Activated naive CD8-positive, alpha-beta T cell treated with anti-CD3 and anti-CD28 coated beads for 36 hours (primary cell): ENCODE measurements around the gene CEPT1. TPM values are rescaled to one million over a fixed set of nuclear protein-coding genes. Genes with fewer than 3 reads are reported as not detected.
"Not testable (repeated sequence)": the region's sequence is repeated elsewhere in the genome, so short reads cannot be mapped to it uniquely, and the experiment has no call there.

ENCODE experiments used
- DNase-seq: peaks from one replicate; pipeline ENCODE4 v3.0.0; 2021
- H3K27ac Mint-ChIP-seq: one replicate; pipeline ENCODE4 v1.8.0; 2022; ENCODE audit warnings: mild to moderate bottlenecking, moderate library complexity, mixed read lengths
- H3K27me3 Mint-ChIP-seq: one replicate; pipeline ENCODE4 v1.8.0; 2022; ENCODE audit warnings: mild to moderate bottlenecking, mixed read lengths
- H3K36me3 Mint-ChIP-seq: one replicate; pipeline ENCODE4 v1.8.0; 2021; ENCODE audit warnings: mild to moderate bottlenecking, mixed read lengths
- H3K4me1 Mint-ChIP-seq: one replicate; pipeline ENCODE4 v1.8.0; 2021; ENCODE audit warnings: mixed read lengths
- H3K4me3 Mint-ChIP-seq: one replicate; pipeline ENCODE4 v1.8.0; 2022; ENCODE audit warnings: mild to moderate bottlenecking, moderate library complexity, mixed read lengths
- H3K9me3 Mint-ChIP-seq: one replicate; pipeline ENCODE4 v1.8.0; 2022; ENCODE audit warnings: mixed read lengths
- total RNA-seq, 2 experiments: library from RNA; stranded (reverse); gene quantifications; one replicate each; pipeline ENCODE4 v1.2.3, GENCODE V29; 2021

Gene CEPT1
- total RNA-seq, 2 experiments from 2014 or later, result 34.8 to 35.9 TPM

DNA sequence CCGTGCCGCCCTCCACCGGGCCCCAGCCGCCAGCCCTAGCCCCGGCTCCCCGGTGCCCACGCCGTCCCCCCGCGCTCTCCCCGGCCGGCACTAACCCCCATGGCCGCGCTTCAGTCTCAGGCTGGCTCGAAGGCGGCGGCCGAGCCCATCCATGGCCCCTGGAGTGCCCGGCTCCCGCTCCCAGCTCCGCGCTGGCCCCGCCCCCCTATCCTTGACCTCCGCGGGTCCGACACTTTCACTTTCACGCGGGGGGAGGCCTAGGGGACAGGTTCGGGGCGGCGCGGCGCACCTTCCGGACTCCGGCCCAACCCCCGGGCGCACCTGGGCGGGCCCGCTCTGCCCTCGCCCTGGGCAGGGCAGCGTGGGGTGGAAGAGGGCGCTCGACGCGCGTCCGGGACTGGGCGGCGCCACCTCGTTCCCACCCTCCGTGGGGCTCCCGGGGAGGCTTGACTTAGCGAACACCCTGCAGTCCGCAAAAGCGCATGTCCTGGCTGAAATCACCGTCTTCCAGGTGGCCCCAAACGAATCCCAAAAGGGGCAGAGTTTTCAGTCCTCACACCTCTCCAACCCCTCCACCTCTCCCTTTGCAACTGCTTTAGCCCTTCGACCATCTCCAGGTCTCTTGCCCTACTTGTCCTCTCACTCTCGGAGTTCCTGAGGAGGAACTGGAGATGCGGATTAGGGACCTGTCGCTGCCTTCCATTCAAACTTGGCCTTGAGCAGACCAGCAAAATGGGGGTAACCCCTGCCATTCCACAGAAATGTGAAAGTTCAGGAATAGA is 64.4 kb downstream of the CEPT1 start:
- Mint-ChIP-seq H3K4me1 (peaks cover 51% of the 10 kb centered on the region), H3K27me3 (no peaks in the 10 kb centered on the region), H3K27ac (peak overlapping the region; percentile 100), H3K9me3 (peaks cover 4% of the 10 kb centered on the region), H3K4me3 (peak overlapping the region; percentile 100), H3K36me3 (peaks cover 13% of the 10 kb centered on the region)
- peak; percentile 73 for DNase-seq

DNA sequence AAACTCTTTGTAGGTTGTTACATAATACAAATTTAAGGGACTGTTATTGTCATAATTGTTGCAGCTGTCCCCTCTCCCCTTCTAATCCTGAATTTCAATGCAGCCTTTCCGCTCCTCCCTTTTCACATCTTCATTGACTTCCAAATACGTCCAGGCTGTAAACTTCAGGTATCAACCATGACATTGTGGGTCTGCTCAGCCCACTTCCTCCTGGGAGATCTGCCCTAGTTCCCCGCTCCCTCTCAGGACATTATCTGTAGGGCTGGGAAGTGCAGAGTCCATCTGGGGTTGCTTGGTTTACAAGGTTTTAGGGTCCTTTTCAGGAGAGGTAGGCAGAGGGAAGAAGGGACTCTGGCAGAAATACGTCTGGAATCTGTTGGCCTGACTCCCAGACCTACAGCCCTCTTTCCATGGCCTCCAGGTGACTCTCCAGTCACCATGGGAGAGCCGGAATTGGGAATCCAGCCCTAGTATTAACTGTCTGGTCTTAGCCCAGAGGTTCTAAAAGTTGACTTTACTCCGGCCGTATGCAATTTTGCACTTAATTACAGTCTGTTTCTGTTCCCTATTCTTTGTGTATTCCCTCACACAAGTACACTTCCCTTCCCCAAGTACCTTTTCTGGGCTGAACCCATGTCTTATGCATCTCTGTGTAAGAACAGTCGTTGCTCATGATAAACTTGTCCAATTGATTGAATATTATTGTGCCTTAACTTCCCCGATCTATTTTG is 65.1 kb downstream of the CEPT1 start:
- Mint-ChIP-seq H3K27ac (peak overlapping the region; percentile 85), H3K27me3 (no peaks in the 10 kb centered on the region), H3K9me3 (peaks cover 4% of the 10 kb centered on the region), H3K4me3 (peak overlapping the region; percentile 62), H3K36me3 (peaks cover 6% of the 10 kb centered on the region), H3K4me1 (peaks cover 59% of the 10 kb centered on the region)
- DNase-seq, result no peak

DNA sequence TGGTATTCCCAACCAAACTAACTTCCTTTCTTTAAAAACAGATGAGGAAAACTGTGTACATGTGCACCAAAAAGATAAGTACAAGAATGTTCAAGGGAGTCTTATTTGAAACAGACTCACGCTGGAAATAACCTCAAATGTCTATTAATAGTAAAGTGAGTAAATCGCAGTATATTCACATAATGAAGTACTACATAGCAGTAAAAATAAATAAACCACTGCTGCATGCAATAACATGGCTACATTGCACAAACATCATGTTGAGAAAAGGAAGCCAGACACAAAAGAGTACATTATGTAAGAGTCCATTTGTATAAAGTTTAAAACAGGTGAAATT is 65.7 kb downstream of the CEPT1 start:
- DNase-seq, result no peak
- Mint-ChIP-seq H3K27ac (no peak overlapping the region), H3K27me3 (no peaks in the 10 kb centered on the region), H3K4me3 (no peak overlapping the region), H3K9me3 (peaks cover 4% of the 10 kb centered on the region), H3K36me3 (peaks cover under 1% of the 10 kb centered on the region), H3K4me1 (peaks cover 60% of the 10 kb centered on the region)

DNA sequence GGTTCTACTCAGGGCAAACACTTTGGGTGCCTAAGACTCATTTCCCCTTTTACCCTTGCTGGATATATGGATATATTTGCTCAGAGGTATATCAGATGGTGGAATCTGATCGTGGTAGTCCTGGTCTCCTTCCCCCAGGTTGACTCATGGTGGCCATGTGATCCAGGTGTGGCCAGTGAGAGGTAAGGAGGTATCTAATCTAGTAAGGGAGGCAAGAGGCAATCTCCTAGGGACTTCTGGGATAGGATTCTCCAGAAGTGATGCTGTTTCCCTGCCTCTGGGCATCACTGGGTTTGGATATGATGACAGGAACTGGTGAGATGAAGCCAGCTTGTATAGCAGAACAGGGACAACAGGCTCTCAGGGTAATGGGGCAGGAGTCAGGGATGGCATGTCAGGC is 68.9 kb downstream of the CEPT1 start:
- no peak for DNase-seq
- peaks cover 5% of the 10 kb centered on the region for H3K9me3 Mint-ChIP-seq
- H3K4me1 Mint-ChIP-seq, result peaks cover 67% of the 10 kb centered on the region
- H3K27me3 Mint-ChIP-seq, result no peaks in the 10 kb centered on the region
- peaks cover 18% of the 10 kb centered on the region for H3K36me3 Mint-ChIP-seq
- no peak overlapping the region for H3K27ac Mint-ChIP-seq
- H3K4me3 Mint-ChIP-seq, result no peak overlapping the region

DNA sequence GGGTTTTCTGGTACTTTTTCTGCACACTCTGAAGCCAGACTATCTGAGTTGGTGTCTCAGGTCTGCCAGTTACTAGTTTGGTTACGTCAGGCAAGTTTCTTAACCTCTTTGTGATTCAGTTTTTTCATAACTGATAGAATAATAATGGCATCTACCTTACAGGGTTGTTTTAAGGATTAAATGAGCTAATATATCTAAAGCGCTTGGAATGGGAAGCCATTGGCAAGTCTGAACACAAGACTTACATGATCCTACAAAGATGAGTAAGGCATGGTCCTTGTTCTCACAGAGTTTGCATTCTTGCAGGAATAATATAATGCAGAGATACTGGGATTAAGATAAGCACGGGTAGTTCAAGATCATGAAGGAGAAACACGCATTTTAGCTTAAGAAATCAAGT is 69.6 kb downstream of the CEPT1 start:
- Mint-ChIP-seq H3K4me1 (peaks cover 73% of the 10 kb centered on the region), H3K9me3 (peaks cover 5% of the 10 kb centered on the region), H3K27ac (peak overlapping the region; percentile 9)

DNA sequence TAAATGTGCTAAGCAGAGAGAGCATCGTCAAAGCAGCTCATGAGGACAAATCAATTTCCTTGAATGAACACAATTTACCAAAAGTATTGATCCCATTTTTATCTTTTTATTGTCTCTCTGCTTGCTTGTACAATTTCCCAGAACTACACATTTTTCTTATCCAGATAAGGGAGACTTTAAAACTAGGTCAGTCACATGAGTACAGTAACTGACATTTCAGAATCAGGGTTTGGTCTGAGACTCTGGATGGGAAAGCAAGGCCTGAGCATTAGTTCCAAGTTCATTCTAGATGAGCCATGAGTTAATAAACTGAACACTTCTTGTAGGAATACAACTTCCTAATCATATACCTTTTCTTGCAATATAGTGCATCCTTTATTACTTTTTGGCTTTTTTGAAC is 71.9 kb downstream of the CEPT1 start:
- H3K4me3 Mint-ChIP-seq, result no peak overlapping the region
- no peak for DNase-seq
- peaks cover 2% of the 10 kb centered on the region for H3K9me3 Mint-ChIP-seq
- H3K27ac Mint-ChIP-seq, result no peak overlapping the region
- peaks cover 26% of the 10 kb centered on the region for H3K36me3 Mint-ChIP-seq
- H3K4me1 Mint-ChIP-seq, result peaks cover 81% of the 10 kb centered on the region
- no peaks in the 10 kb centered on the region for H3K27me3 Mint-ChIP-seq

More for the DNA sequence above, 69.6 kb downstream of the CEPT1 start:
- Mint-ChIP-seq H3K36me3 (peaks cover 22% of the 10 kb centered on the region), H3K4me3 (no peak overlapping the region), H3K27me3 (no peaks in the 10 kb centered on the region)
- no peak for DNase-seq

DNA sequence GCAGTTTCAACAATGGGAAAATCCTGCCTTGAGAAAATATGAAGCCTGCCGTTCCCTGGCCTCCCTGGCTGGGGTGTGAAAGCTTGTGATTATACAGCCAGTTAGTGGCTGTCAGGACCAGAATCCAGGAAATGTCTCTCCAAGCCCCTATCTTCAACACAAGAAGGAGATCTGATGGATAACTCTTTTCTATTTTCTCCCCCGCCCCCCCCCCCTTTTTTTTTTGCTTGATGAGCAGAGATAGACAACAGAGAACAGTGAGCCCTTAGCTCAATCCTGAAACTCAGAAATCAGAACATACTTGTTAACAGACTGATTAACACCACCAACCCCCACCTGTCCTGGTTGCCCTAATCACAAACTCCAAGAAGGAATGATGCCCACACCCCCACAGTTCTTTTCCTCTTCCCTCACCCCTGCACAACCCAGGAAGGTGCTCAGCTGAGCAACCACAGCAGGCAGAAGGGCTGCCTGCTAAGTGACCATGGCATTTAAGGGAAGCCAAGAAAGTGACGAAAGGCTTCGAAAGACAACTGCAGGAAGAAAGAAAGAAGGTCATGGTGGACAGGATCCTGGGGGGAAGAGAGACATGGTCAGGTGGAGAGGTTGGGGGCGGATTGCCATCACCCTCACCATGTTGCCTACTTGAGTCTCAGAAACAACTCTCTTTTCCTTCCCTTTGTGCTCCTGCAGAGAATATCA is 72.8 kb downstream of the CEPT1 start:
- H3K4me3 Mint-ChIP-seq, result peak overlapping the region; percentile 46
- H3K36me3 Mint-ChIP-seq, result peaks cover 27% of the 10 kb centered on the region
- H3K4me1 Mint-ChIP-seq, result peaks cover 88% of the 10 kb centered on the region
- no peak for DNase-seq
- H3K9me3 Mint-ChIP-seq, result peaks cover 2% of the 10 kb centered on the region
- H3K27me3 Mint-ChIP-seq, result no peaks in the 10 kb centered on the region
- peak overlapping the region; percentile 94 for H3K27ac Mint-ChIP-seq

DNA sequence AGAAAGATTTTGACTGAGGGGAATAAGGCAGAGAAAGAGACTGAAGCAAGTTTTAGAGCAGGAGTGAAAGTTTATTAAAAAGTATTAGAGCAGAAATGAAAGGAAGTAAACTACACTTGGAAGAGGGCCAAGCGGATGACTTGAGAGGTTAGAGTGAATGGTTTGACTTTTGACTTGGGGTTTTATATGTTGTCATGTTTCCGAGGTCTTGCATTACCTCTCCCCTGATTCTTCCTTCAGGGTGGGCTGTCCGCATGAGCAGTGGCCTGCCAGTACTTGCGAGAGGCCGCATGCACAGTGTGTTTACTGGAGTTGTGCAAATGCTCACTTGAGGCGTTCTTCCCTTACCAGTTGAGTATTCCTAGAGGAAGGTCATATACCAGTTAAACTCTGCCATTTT is 73.4 kb downstream of the CEPT1 start:
- Mint-ChIP-seq H3K27ac (peak overlapping the region; percentile 94), H3K27me3 (no peaks in the 10 kb centered on the region), H3K9me3 (peaks cover 9% of the 10 kb centered on the region), H3K36me3 (peaks cover 34% of the 10 kb centered on the region), H3K4me1 (peaks cover 89% of the 10 kb centered on the region), H3K4me3 (peak overlapping the region; percentile 46)
- no peak for DNase-seq

DNA sequence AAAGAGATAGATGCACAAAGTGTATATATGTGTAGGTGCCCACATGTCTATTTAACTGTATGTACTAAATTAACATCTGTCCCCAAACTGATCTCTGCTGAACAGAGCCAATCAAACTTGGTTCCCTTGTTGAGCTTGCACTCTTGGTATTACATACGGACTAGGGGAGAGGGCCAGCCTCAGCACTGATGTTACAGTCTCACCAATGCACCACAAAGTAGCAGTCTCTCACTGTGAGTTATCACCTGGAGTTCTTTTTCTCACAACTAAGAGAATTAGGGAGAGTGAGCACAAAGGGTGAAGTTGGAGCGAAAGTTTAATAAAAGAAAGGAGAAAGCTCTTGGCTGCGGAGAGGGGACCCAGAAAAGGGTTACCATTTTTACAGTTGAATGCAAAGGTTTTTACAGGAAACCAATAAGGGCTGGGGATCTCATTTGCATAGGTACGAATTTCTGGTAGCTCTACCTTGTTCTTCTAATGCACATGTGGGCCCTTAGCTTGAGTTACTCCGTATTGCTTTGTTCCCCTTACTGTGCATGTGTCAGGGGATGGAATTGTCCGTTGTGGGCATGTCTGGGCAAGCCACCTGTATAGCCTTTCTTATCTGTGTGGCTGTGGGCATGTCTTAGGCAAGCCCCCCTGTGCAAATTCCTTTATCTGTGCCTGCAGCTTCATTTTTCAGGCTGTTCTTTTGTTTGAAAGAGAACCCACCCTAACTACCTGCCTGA is 74.2 kb downstream of the CEPT1 start:
- H3K4me3 Mint-ChIP-seq, result peak overlapping the region; percentile 82
- H3K4me1 Mint-ChIP-seq, result peaks cover 90% of the 10 kb centered on the region
- H3K27me3 Mint-ChIP-seq, result no peaks in the 10 kb centered on the region
- H3K36me3 Mint-ChIP-seq, result peaks cover 37% of the 10 kb centered on the region
- peak overlapping the region; percentile 94 for H3K27ac Mint-ChIP-seq
- H3K9me3 Mint-ChIP-seq, result peaks cover 12% of the 10 kb centered on the region
- DNase-seq, result no peak

DNA sequence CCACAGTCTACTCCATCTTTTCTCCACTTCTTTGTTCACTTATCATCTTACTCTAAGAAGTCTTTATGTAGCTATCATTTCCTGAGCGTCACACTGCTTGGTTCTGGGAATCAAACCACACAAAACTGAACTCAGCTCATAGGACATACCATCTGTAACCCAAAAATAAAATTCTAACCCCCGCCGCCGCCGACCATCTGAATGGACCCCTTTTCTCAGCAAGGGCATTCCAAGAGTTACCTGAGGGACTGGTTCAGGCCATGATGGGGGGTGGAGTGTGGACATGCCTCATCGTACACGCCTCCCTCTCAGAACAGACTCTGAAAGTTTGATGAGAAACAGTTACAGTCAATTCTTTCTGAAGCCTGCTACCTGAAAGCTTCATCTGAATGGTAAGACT is 74.9 kb downstream of the CEPT1 start:
- peak overlapping the region; percentile 94 for H3K27ac Mint-ChIP-seq
- DNase-seq, result peak; percentile 77
- peaks cover 40% of the 10 kb centered on the region for H3K36me3 Mint-ChIP-seq
- H3K4me1 Mint-ChIP-seq, result peaks cover 89% of the 10 kb centered on the region
- no peaks in the 10 kb centered on the region for H3K27me3 Mint-ChIP-seq
- H3K9me3 Mint-ChIP-seq, result peaks cover 12% of the 10 kb centered on the region
- peak overlapping the region; percentile 82 for H3K4me3 Mint-ChIP-seq

DNA sequence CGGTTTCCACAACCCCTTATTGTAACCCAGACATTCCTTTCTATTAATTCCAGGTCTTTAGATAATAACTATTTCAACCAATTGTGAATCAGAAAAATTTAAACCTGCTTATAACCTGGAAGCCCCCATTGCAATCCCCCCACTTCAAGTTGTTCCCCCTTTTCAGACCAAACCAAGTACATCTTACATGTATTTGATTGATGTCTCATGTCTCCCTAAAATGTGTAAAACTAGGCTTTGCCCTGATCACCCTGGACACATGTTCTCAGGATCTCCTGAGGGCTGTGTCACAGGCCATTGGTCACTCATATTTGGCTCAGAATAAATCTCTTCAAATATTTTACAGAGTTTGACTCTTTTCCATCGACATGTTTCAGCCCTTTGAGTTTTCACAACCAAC is 75.3 kb downstream of the CEPT1 start:
- Mint-ChIP-seq H3K9me3 (peaks cover 12% of the 10 kb centered on the region), H3K4me1 (peaks cover 89% of the 10 kb centered on the region), H3K4me3 (peak overlapping the region; percentile 82), H3K36me3 (peaks cover 40% of the 10 kb centered on the region), H3K27ac (peak overlapping the region; percentile 94)
- DNase-seq, H3K27me3 Mint-ChIP-seq: not testable (repeated sequence)

DNA sequence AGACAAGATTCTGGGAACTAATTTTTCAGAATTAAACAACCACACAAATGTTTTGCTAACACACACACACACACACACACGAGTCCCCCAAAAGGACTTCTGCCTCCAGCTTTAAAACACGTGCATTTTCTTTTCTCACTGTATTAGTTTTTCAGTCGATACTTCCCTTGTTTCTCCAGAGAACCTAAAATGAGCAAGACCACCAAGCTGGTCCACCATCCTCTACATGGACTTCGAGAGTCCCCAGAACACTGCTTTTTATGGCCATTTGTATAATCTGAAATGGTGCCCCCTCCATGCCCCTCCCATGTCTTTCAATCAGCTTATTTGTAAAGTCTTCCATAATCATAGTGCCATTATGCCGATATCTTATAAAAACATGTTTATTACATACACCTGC is 76.7 kb downstream of the CEPT1 start:
- no peaks in the 10 kb centered on the region for H3K27me3 Mint-ChIP-seq
- peaks cover 37% of the 10 kb centered on the region for H3K36me3 Mint-ChIP-seq
- peaks cover 95% of the 10 kb centered on the region for H3K4me1 Mint-ChIP-seq
- peak overlapping the region; percentile 94 for H3K27ac Mint-ChIP-seq
- peaks cover 12% of the 10 kb centered on the region for H3K9me3 Mint-ChIP-seq
- peak overlapping the region; percentile 82 for H3K4me3 Mint-ChIP-seq
- no peak for DNase-seq

DNA sequence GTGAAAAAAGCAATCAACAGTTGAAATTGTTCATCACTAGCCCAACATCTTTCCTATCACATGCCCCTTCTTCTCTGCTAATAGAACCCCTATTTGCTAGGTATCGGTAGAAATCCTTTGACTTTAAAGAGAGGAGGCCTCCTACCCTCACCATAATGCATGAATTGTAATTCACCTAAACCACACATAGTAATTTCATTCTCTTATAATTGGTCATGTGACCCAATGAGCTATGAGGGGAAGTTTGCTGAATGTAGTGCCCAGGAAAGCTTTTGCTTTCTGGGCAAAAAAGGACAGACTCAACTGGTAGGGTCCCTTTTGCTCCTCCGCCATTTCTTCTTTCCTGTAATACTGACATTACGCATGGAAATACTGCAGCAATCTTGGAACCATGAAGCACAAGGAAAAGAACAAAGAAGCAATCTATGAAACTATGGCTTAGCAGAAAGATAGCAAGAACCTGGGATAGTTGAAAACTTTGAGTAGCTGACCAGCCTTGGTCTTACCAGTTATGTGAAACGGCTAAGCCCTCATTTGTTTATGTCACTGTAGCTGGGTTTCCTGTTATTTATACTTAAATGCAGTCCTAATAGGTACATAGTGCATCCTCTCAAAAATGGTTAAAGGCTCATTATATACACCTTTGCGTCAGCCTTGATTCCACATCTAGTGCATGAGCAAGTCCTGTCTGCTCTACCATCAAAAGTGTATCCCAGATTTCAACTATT is 77.3 kb downstream of the CEPT1 start:
- peak overlapping the region; percentile 82 for H3K4me3 Mint-ChIP-seq

More for the DNA sequence above, 77.3 kb downstream of the CEPT1 start:
- Mint-ChIP-seq H3K36me3 (peaks cover 36% of the 10 kb centered on the region), H3K27ac (peak overlapping the region; percentile 94), H3K9me3 (peaks cover 12% of the 10 kb centered on the region), H3K4me1 (peaks cover 96% of the 10 kb centered on the region), H3K27me3 (no peaks in the 10 kb centered on the region)
- DNase-seq, result no peak
